CD4-positive, alpha-beta T cell treated with Interleukin-15 for 4 hours (primary cell): Measurements from ENCODE around the gene APOBEC3H.

Experiments used
- DNase-seq: peaks from one replicate; pipeline ENCODE4 v3.0.0-alpha.2; 2020; ENCODE audit warnings: low spot score

The APOBEC3H gene

DNA sequence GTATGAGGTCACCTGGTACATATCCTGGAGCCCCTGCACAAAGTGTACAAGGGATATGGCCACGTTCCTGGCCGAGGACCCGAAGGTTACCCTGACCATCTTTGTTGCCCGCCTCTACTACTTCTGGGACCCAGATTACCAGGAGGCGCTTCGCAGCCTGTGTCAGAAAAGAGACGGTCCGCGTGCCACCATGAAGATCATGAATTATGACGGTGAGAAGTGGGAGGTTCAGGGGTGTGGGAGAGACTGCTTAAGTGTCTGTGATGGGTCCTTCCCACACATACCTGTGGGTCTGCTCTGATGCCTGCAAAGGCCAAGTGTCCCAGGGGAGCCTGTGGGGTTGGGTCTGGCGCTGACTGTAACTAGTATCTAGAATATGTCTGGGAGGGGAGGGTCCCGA is 16.0 kb upstream of the APOBEC3H start:
- no peak for DNase-seq

DNA sequence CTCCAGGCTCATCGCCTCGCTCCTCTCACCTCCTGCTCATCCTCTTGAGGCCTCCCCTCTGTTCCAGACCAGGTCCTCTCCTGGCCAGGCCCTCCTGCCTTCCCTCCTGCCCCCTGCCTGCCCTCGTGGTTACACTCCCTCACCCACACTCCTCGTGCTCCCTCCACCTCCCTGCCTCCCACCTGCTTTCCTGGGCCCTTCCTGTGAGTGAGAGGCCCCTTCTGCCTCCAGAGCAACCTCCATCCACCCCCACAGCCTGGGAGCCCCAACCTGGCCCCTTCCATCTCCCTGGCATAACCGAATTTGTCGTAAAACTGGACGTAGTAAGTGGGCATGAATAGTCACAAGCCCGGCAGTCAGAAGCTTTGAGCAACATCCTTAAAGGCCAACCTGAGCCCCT is 15.4 kb upstream of the APOBEC3H start:
- no peak for DNase-seq

DNA sequence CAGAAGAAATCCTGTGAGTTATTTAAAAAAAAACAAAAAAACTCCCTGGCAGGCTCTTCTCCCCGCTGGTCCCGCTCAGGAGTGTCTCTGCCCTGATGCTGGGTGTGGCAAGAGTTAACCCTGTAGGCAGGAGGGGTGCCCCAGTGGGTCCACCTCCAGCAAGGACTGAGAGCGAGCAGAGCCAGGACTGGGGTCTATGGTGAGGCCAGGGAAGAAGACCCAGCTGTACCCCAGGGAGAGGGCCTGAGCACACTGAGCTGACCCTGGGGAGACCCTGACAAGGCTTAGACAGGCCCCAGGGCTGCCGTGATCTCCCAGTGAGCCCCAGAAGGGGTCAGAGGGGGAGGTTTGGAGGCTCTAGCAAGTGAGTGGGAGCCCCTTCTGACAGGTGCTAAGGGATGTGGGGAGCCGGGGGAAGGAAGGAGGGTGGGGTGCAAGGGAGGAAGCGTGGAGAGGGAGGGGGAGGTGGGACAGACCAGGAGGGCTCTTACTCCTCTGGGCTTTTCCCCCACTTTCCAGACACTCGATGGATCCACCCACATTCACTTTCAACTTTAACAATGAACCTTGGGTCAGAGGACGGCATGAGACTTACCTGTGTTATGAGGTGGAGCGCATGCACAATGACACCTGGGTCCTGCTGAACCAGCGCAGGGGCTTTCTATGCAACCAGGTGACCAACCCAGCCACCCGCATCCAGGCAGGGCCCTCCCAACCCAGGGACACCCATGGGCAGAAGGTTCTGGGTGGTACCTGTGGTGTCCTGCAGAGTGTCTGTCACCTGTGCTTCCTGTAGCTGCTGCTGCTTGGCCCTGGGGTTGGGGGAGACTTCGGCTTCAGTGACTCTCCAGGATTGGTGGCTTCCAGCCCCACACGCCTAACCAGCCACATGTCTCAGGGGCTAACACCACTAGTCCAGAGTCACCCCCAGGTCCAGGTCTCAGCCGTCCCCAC is 13.6 kb upstream of the APOBEC3H start:
- DNase-seq: no peak

DNA sequence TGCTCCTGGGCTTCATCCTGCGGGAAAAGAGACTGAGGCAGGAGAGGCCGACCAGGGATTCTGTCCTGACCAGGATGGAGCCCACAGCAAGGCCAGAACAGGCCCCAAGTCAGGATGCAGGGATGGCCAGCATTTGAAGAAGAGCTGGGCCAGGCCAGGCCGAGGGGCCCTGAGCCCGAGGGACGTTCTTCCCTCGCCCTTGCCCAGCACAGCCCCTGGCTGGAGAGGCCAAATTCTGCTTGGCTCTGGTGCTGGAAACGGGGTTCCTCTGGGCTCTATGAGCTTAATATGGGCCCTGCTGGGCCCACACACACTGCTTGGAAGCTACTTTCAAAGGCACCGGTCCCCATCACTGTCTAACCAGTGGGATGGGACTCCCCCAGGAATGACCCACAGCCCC is 12.4 kb upstream of the APOBEC3H start:
- DNase-seq: no peak

DNA sequence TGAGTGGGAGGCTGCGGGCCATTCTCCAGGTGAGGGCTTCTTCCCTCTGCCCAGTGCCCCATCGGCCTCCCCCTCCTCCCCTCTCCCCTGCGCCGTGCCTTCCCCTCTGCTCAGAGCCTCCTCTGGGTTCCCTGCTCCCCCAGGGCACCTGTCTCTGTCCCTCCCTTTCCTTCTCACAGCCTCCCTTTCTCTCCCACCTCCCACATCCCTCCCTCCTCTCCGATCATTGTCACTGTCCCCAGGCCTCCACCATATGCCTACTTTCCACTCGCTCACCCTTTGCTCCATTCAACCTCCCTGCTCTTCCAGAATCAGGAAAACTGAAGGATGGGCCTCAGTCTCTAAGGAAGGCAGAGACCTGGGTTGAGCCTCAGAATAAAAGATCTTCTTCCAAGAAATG is 9.9 kb upstream of the APOBEC3H start:
- no peak for DNase-seq

DNA sequence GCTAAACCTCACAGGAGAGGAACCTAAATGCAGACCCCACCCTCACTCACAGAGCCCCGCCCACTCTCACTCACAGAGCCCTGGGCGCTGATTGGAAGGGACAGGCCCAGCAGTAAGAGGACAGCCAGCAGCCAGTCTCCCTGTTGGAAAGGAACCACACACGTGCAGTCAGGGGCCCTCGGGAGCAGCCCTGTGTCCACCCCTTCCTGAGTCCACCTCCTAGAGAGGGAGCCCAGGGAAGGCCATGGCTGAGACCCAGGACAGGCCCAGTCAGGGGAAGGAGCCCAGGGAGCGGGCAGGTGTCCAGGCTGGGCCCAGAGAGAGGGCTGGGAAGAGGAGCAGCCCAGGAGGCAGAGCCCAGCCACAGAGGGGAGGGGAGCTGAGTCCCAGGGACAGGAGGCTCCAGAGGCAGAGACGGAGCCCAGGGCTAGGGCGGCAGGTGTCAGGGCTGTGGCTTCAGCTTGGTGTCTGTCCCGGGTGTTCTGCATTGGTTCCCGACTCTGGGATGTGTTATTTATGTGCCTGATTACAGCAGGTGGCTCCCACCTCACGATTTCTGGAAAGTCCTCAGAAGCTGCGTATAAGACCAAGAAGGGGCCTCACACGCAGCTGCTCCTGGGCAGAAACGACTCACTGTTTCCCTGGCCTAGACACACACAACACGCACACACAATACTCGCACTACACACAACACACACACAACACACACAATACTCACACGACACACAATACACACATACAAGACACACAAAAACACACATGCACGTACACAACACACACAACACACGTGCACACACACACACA is 9.0 kb upstream of the APOBEC3H start:
- no peak for DNase-seq

DNA sequence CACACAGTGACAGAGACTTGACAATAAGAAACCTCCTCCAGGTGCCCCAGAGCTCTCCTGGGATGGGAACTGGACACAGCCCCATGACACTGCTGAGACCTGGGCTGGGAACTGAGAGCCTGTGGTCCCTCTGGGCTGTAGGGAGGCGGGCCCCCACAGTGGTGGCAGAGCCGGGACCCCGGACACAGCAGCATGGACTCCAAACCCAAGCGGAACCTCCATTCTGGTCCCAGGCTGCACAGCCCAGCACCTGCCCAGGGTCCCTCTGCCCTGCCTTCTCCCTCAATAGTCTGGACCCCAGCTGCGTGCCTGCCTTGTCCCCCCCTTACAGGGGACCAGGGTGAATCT is 8.4 kb upstream of the APOBEC3H start:
- DNase-seq: no peak

DNA sequence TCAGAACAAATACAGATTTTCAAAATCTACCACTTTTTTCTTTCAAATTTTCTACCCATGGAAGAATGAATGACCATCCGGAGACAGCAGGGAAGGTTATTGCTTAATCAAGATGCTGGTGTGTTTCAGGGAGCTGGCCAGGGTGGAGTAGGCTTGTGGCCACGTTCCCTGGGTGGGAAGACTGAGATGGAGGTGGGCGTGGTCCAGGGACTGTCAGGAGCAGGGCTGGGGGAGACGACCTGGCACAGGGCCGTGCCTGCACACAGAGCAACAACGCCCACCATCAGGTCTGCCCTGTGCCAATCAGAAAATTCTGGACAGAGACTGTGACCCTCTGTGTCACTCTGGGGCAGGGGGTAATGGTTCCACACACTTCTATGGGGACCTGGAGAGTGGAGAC is 7.1 kb upstream of the APOBEC3H start:
- no peak for DNase-seq

DNA sequence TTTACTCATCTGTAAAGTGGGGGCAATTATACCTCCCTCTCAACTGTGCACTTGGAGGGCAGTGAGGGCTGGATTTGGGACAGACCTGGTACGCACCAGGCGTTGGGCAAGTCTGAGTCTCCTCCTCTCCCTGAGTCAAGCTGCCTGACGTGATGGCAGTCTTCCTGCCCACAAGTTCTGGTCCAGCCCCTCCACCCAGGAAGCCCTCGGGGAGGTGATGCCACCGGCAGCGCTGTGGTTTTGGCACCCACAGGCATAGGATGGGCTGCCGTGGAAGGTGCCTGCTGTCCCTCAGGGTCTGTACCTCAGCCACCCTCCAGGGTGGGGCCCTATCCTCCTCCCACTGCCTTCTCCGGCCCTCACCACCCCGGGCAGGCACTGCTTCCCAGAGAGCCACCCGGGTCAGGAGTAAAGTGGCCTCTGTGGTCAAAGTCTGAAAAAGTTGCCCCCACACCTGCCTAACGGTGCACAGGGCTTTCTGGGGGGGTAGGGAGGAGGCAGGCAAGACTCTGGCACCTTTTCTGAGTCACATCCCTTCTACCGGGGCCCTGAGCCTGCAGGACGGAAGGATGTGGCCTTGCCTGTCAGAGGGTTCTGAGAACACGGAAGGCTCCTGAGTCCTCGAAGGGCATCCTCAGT is 6.5 kb upstream of the APOBEC3H start:
- peak; percentile 94 for DNase-seq

DNA sequence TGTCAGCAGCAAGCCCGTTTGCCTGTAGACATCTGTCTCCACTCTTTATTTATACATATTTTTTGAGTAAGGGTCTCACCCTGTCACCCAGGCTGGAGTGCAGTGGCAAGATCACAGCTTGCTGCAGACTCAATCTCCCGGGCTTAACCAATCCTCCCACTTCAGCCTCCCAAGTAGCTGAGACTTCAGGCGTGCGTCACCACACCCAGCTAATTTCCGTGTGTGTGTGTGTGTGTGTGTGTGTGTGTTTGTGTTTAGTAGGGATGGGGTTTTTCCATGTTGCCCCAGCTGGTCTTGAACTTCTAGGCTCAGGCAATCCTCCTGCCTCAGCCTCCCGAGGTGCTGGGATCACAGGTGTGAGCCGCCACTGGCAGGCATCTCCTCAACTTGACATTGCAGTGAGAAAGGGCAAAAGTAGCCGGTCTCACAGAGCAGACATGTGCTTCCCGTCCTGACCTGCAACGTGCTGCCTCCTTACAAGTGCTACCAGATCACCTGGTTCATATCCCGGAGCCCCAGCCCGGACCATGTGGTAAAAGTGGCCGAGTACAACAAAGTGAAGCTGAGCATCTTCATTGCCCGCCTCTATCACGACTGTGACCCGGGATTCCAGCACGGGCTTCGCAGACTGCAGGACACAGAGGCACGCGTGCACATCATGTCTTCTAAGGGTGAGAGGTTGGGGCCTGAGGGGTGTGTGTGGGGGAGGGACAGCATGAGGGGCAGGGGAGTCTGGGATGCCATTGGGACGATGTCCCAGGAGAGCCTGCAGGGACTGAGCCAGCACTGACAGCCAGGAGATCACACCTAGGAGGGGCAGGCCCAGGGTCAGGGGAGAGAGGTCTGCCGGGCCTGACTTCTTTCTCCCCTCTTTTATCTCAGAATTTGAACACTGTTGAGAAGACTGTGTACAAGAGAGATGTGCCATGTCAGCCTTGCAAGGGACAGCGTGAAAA is 5.6 kb upstream of the APOBEC3H start:
- DNase-seq: no peak

DNA sequence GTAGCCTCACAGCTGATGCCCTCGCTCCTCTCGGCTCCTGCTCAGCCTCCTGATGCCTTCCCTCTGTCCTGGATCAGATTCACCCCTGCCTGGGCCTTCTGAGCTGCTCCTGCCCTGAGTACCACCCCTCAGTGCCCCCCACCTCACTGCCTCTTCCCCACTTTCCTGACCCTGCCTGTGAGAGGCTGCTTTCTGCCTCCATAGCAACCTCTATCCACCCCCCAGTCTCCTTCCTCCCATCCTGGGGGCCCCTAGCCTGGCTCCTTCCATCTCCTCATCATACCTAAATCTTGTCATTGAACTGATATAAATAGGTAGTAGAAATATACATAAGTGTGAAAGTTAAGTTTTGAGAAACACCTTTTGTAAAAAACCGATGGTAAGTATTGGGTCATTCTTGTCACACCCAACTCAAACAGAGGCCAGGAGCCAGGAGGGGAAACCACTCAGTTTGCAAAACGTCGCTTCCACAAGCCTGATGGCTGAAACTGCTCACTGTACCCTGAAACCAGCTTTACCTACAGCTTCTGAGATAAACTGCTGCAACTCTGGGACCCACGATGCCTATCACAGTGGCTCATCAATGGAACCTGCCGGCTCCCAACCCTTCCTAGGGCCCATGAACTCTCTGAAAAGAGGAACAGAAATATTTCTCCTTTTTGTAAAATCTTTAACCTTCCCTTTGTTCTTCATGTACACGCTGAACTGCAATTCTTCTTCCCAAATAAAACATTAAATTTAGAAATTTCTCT is 4.8 kb upstream of the APOBEC3H start:
- DNase-seq: no peak

DNA sequence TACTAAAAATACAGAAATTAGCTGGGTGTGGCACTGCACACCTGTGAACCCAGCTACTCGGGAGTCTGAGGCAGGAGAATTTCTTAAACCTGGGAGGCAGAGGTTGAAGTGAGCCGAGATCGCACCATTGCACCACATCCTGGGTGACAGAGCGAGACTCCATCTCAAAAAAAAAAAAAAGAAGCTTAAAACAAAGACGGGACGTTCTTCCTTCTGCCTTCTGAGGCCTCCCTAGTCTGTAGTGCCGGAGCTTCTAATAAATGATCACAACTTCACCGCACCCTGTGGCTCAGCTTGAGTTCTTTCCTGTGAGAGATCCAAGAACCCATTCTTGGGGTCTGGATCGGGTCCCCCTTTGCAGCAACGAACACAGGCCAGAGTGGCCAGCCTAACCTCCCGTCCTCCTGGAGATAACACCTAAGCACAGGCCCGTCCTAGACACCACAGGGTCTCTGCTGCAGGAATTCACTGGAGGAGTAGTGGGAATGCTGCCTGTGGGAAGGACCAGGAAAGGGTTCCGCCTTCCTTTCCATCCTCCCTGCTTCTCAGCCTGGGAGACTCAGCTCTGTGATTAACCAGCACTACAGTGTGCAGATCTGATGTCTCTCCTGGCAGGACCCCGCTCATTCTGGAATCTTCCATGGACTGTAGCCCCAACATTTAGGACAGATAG is 2.2 kb upstream of the APOBEC3H start:
- DNase-seq: peak; percentile 50

DNA sequence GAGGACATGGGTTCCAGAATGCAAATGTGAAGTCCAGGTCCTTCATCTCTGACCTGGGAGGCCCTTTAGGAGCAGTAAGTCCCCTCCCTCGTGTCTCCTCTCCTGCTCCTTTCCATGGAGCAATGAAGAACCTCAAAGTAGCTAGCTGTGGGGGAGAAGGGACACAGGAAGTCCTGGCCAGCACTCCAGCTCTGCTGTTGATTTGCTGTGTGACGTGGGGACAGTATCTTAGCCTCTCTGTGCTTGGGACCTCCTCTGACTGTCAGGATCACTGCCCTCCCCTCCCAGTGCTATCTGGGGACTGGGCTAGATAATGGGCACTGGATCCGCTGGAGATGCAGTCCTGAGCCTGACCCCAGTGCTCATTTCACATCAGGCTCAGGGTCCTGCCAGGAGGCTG is 1.1 kb upstream of the APOBEC3H start:
- DNase-seq: no peak

DNA sequence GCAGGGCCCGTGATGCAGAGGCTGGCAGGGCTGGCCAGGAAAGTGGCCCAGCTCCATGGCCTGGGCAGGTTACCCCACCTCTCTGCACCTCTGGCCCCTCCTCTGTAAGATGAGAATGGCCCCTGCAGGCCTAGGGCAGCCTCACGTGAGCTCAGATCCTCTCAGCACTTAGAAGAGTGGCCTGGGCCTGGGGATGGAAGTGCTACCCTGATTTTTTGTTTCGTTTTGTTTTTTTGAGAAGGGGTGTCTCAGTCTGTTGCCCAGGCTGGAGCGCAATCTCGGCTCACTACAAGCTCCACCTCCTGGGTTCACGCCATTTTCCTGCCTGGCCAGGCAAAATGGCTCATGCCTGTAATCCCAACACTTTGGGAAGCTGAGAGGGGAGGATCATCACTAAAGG is 982 bp downstream of the APOBEC3H start:
- no peak for DNase-seq

DNA sequence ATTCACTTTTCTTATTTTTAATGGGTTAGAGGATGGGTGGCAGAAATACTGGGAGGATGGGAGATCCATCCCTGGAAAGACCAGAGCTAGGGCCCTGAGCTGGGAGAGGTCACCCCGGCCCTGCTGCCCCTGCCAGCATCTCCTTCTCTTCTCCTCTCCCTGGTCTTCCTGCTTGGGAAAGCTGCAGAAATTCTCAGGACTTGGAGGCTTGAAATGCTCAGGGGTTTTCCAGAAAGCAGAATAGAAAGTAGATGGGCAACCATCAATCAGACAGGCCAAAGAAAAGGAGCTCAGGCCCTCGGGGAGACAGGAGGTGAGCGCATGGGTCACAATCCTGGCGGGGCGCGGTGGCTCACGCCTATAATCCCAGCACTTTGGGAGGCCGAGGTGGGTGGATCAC is 1.5 kb downstream of the APOBEC3H start:
- no peak for DNase-seq

DNA sequence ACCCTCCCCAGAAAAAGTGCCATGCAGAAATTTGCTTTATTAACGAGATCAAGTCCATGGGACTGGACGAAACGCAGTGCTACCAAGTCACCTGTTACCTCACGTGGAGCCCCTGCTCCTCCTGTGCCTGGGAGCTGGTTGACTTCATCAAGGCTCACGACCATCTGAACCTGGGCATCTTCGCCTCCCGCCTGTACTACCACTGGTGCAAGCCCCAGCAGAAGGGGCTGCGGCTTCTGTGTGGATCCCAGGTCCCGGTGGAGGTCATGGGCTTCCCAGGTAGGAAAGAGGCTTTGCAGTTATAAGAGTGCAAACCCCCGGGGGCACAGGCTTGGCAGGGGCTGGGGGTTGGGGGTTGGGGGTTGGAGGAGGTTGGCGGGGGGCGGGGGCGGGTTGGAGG is 4.2 kb downstream of the APOBEC3H start:
- DNase-seq: no peak

DNA sequence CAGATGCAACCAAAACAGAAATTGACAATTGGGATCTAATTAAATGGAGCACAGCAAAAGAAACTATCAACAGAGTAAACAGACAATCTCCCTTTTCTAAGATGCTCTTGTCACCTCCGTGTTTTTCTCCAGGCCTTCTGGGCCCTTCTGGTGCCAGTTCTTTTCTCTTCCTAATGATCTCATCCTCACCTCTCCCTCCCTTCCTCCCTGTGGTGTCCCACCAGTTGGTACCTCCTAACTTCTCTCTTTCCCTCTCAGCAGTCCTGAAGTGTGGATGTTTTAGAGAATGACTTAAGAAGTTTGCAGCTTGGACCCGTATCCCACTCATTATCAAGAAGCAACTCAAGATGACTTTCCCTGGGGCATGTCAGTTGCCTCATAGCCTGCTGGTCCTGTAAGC is 6.4 kb downstream of the APOBEC3H start:
- no peak for DNase-seq

DNA sequence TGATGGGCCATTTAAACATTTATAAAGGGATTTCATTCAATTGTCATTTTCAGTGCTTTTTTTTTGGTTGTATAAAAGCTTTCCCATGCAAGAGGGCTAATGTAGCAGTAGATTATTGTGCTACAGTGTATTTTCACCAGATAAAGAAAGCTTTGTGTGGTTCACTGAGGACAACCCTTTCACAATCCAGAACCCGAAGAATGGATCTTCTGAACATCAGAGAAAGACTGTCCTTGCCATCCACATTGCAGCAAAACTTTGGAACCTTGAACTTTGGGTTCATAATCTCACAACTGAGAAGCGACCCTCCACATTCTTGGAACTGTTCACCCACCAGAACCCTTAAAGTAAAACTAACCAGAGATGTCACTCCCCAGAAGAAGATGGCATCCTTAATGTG is 9.3 kb downstream of the APOBEC3H start:
- DNase-seq: no peak

DNA sequence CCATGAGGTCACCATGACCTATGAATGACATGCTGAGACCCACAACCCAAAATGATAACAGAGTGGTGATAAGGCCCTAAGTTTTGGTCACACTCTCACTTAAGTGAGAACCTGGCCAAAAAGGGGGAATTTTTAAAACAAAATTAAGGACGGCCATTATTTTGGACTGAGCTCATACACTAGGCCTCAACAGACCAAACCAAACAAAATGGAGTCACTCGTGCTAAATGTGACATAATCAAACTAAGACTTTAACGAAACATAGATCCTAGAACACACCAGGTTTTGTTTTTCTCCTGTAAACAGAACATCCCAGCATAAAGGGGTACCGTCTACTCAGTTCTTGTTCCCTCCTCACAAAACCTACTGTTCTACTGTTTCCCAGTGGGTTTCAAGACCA is 11.4 kb downstream of the APOBEC3H start:
- no peak for DNase-seq

DNA sequence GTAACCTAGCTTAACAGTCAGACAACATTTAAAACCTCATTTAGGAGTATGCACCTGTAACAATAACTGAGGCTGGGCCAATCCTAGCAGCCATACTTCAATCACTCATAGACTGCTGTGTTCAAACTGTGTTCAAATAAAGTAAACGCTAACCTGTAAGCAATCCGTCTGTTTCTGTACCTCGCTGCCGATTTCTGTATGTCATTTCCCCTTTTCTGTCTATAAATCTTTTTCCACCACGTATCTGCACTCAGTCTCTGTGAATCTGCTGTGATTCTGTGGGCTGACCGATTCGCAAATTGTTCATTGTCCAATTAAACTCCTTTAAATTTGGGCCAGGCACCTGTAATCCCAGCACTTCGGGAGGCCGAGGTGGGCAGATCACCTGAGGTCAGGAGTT is 12.3 kb downstream of the APOBEC3H start:
- DNase-seq: no peak
